Caco-2 (cell line): Measurements from ENCODE around the gene AGRN. TPM values are rescaled to one million over a fixed set of nuclear protein-coding genes. Genes with fewer than 3 reads are reported as not detected.

Experiments
- BruUV-seq: library from RNA; stranded (reverse); fragments of 400-500 nt; replicated peaks from 2 replicates; lab custom pipeline; 2021; lab: Mats Ljungman, UMichigan
- CTCF ChIA-PET: fragments of 300-600 bp; sonication (Branson Sonifier 250); formaldehyde crosslinking; loops from one replicate; lab custom pipeline; 2022; ENCODE audit warnings: antibody characterized with exemption; lab: Charles Lee
- POLR2A ChIA-PET: fragments of 300-600 bp; sonication (Branson Sonifier 250); formaldehyde crosslinking; loops from one replicate; lab custom pipeline; 2022; ENCODE audit warnings: antibody characterized with exemption; lab: Charles Lee
- DNase-seq, 2 experiments: peaks; one replicate each; pipeline versions ENCODE4 v3.0.0 to v3.0.0-alpha.2; 2020 to 2022
- H3K27me3 ChIP-seq: replicated peaks from 2 replicates; pipeline ENCODE4 v1.6.0; 2011; ENCODE audit warnings: low read length; ENCODE audit not compliant: control insufficient read depth, insufficient read depth
- H3K36me3 ChIP-seq: 2 replicates; pipeline ENCODE4 v1.5.1; 2011; ENCODE audit warnings: low read length; ENCODE audit not compliant: control insufficient read depth, insufficient read depth
- H3K4me1 ChIP-seq: fragments of 250-450 bp; sonication (Bioruptor Pico); 2 replicates; pipeline ENCODE4 v1.5.1; 2020; ENCODE audit warnings: mild to moderate bottlenecking
- H3K4me3 ChIP-seq: 2 replicates; pipeline ENCODE4 v1.5.1; 2011; ENCODE audit warnings: low read depth, mild to moderate bottlenecking, control low read depth, low read length
- H3K9me3 ChIP-seq: fragments of 250-450 bp; sonication (Bioruptor Pico); 2 replicates; pipeline ENCODE4 v1.5.1; 2020; ENCODE audit warnings: mild to moderate bottlenecking, moderate library complexity
- H3K27ac Mint-ChIP-seq: one replicate; pipeline ENCODE4 v1.8.0; 2022; ENCODE audit warnings: mixed read lengths; ENCODE audit not compliant: unreplicated experiment
- H3K27me3 Mint-ChIP-seq: one replicate; pipeline ENCODE4 v1.8.0; 2022; ENCODE audit warnings: mixed read lengths; ENCODE audit not compliant: insufficient read depth, unreplicated experiment
- H3K36me3 Mint-ChIP-seq: one replicate; pipeline ENCODE4 v1.8.0; 2022; ENCODE audit warnings: mild to moderate bottlenecking, mixed read lengths; ENCODE audit not compliant: insufficient read depth, unreplicated experiment
- H3K4me1 Mint-ChIP-seq: one replicate; pipeline ENCODE4 v1.8.0; 2022; ENCODE audit warnings: low read depth, mixed read lengths; ENCODE audit not compliant: unreplicated experiment
- H3K4me3 Mint-ChIP-seq: one replicate; pipeline ENCODE4 v1.8.0; 2022; ENCODE audit warnings: mild to moderate bottlenecking, moderate library complexity, mixed read lengths; ENCODE audit not compliant: unreplicated experiment
- H3K9me3 Mint-ChIP-seq: one replicate; pipeline ENCODE4 v1.8.0; 2022; ENCODE audit warnings: mixed read lengths; ENCODE audit not compliant: unreplicated experiment
- CTCF ChIP-seq, 2 experiments: fragments of 200-600 bp in 1 of 2; IDR thresholded peaks; 1 replicate in 1 of 2; 2 replicates in 1 of 2; pipeline versions ENCODE4 v1.5.1 to v1.8.0; 2011 to 2022; ENCODE audit warnings: antibody characterized with exemption in 1 of 2, control low read depth in 1 of 2, inconsistent platforms in 1 of 2, low read depth in 1 of 2, low read length in 1 of 2, mild to moderate bottlenecking in 1 of 2, moderate library complexity in 1 of 2; ENCODE audit not compliant: insufficient read depth in 1 of 2, severe bottlenecking in 1 of 2, unreplicated experiment in 1 of 2
- intact Hi-C: fragments of 100-400 bp; cut with micrococcal nuclease; formaldehyde crosslinking; loops from one replicate; pipeline ENCODE4 v1.10.0; 2022; ENCODE audit not compliant: unreplicated experiment
- total RNA-seq: library from RNA; stranded (reverse); gene quantifications from 2 replicates; pipeline ENCODE4 v1.2.3, GENCODE V29; 2022

The AGRN gene
- total RNA-seq, 1 experiment from 2014 or later, result 176 TPM

GRCh38 chr1:1083416-1084371 is 63.8 kb downstream of the AGRN start:
- no peak overlapping the region for H3K27ac Mint-ChIP-seq
- CTCF ChIA-PET, result no interaction called here

GRCh38 chr1:1084372-1085170 is 64.7 kb downstream of the AGRN start:
- peak in 1 of 2 experiments; percentile 26 for DNase-seq
- Mint-ChIP-seq H3K4me3 (no peak overlapping the region), H3K36me3 (peaks cover 23% of the 10 kb centered on the region), H3K4me1 (no peaks in the 10 kb centered on the region), H3K9me3 (no peaks in the 10 kb centered on the region), H3K27ac (no peak overlapping the region), H3K27me3 (no peaks in the 10 kb centered on the region)
- intact Hi-C loops, result no loop called here
- H3K36me3 ChIP-seq, result no peaks in the 10 kb centered on the region
- 0 out of 2 replicates have a peak, but pooled peaks cover 3% of the 10 kb centered on the region for H3K4me1 ChIP-seq
- no peaks in the 10 kb centered on the region for H3K27me3 ChIP-seq
- no peaks in the 10 kb centered on the region for H3K9me3 ChIP-seq
- CTCF ChIA-PET, result no interaction called here
- BruUV-seq, result no TSS peak
- POLR2A ChIA-PET, result no interaction called here
- TF ChIP-seq CTCF (IDR thresholded peaks at IDR 0.05; ENCODE audit: insufficient read depth in 1 of 2, low read depth in 1 of 2, low read length in 1 of 2, severe bottlenecking in 1 of 2, unreplicated experiment in 1 of 2), result no peak
- H3K4me3 ChIP-seq, result no peak overlapping the region

More at GRCh38 chr1:1083416-1084371, 63.8 kb downstream of the AGRN start:
- Histone ChIP-seq H3K4me1 (0 out of 2 replicates have a peak, but pooled peaks cover 3% of the 10 kb centered on the region), H3K9me3 (no peaks in the 10 kb centered on the region), H3K4me3 (no peak overlapping the region), H3K36me3 (no peaks in the 10 kb centered on the region), H3K27me3 (no peaks in the 10 kb centered on the region)
- no peaks in the 10 kb centered on the region for H3K27me3 Mint-ChIP-seq
- POLR2A ChIA-PET, result interaction anchor here (0.5 kb wide), 1 partner anchor 191 kb away, joined by 6 read pairs; no protein-coding TSS in a partner anchor
- H3K9me3 Mint-ChIP-seq, result no peaks in the 10 kb centered on the region
- peaks cover 17% of the 10 kb centered on the region for H3K36me3 Mint-ChIP-seq
- intact Hi-C loops, result no loop called here
- no peaks in the 10 kb centered on the region for H3K4me1 Mint-ChIP-seq
- no peak for TF ChIP-seq CTCF (IDR thresholded peaks at IDR 0.05; ENCODE audit: insufficient read depth in 1 of 2, low read depth in 1 of 2, low read length in 1 of 2, severe bottlenecking in 1 of 2, unreplicated experiment in 1 of 2)
- H3K4me3 Mint-ChIP-seq, result no peak overlapping the region
- peak in 1 of 2 experiments; percentile 24 for DNase-seq
- no TSS peak for BruUV-seq
